GM23338 (cell line): ENCODE data around the gene SNRNP27. TPM values are rescaled to one million over a fixed set of nuclear protein-coding genes. Genes with fewer than 3 reads are reported as not detected.

Source experiments
- ATAC-seq: fragments of 200-7000 bp; cut with Tn5 transposase; 3 replicates; pipeline ENCODE4 v1.9.1; 2020
- DNase-seq: peaks from one replicate; pipeline ENCODE4 v3.0.0-alpha.2; 2015; ENCODE audit warnings: low spot score
- H2AFZ ChIP-seq: fragments of 200-600 bp; sonication (generic); 2 replicates; pipeline ENCODE4 v1.8.0; 2016; ENCODE audit warnings: antibody characterized with exemption, mild to moderate bottlenecking, moderate library complexity
- H3F3A ChIP-seq: fragments of 200-600 bp; sonication (generic); replicated peaks from 2 replicates; pipeline ENCODE4 v1.8.0; 2017; ENCODE audit warnings: antibody characterized with exemption, mixed run types, low read depth
- H3K27ac ChIP-seq: fragments of 200-600 bp; sonication (generic); 2 replicates; pipeline ENCODE4 v1.6.1; 2016; ENCODE audit warnings: low read depth
- H3K27me3 ChIP-seq: fragments of 200-600 bp; sonication (generic); 2 replicates; pipeline ENCODE4 v1.8.0; 2016; ENCODE audit warnings: mild to moderate bottlenecking, mixed run types, moderate library complexity; ENCODE audit not compliant: insufficient read depth
- H3K36me3 ChIP-seq: fragments of 200-600 bp; sonication (generic); 2 replicates; pipeline ENCODE4 v1.8.0; 2016; ENCODE audit warnings: mild to moderate bottlenecking; ENCODE audit not compliant: insufficient read depth
- H3K4me1 ChIP-seq: fragments of 200-600 bp; sonication (generic); 2 replicates; pipeline ENCODE4 v1.8.0; 2016; ENCODE audit warnings: mild to moderate bottlenecking, moderate library complexity; ENCODE audit not compliant: insufficient read depth
- H3K4me2 ChIP-seq: fragments of 200-600 bp; sonication (generic); 2 replicates; pipeline ENCODE4 v1.7.1; 2017; ENCODE audit warnings: mixed run types
- H3K4me3 ChIP-seq: fragments of 200-600 bp; sonication (generic); 2 replicates; pipeline ENCODE4 v1.6.1; 2016; ENCODE audit warnings: mixed run types
- H3K79me2 ChIP-seq: fragments of 200-600 bp; sonication (generic); replicated peaks from 2 replicates; pipeline ENCODE4 v1.8.0; 2017; ENCODE audit warnings: mild to moderate bottlenecking; ENCODE audit not compliant: insufficient read depth
- H3K9me2 ChIP-seq: fragments of 200-600 bp; sonication (generic); 2 replicates; pipeline ENCODE4 v1.8.0; 2017; ENCODE audit not compliant: insufficient read depth
- H4K20me1 ChIP-seq: fragments of 200-600 bp; sonication (generic); replicated peaks from 2 replicates; pipeline ENCODE4 v1.8.0; 2017; ENCODE audit warnings: mild to moderate bottlenecking; ENCODE audit not compliant: insufficient read depth
- H3K27ac Mint-ChIP-seq: 2 replicates; pipeline ENCODE4 v1.8.0; 2020; ENCODE audit warnings: inconsistent platforms, mild to moderate bottlenecking, moderate library complexity, mixed read lengths
- H3K27me3 Mint-ChIP-seq: 3 replicates; pipeline ENCODE4 v1.8.0; 2022; ENCODE audit warnings: low read depth, mild to moderate bottlenecking, moderate library complexity, mixed read lengths, inconsistent platforms; ENCODE audit not compliant: insufficient read depth, poor library complexity
- H3K36me3 Mint-ChIP-seq: 3 replicates; pipeline ENCODE4 v1.8.0; 2021; ENCODE audit warnings: low read depth, mild to moderate bottlenecking, inconsistent platforms, moderate library complexity, mixed read lengths
- H3K4me1 Mint-ChIP-seq: 3 replicates; pipeline ENCODE4 v1.8.0; 2020; ENCODE audit warnings: mild to moderate bottlenecking, inconsistent platforms, mixed read lengths
- H3K4me3 Mint-ChIP-seq: 3 replicates; pipeline ENCODE4 v1.8.0; 2021; ENCODE audit warnings: moderate library complexity, mild to moderate bottlenecking, inconsistent platforms, mixed read lengths
- H3K9me3 Mint-ChIP-seq: 3 replicates; pipeline ENCODE4 v1.8.0; 2020; ENCODE audit warnings: moderate library complexity, mild to moderate bottlenecking, inconsistent platforms, mixed read lengths
- ETS1 ChIP-seq: IDR thresholded peaks from 2 replicates; pipeline ENCODE4 v1.6.1; 2016; ENCODE audit warnings: antibody characterized with exemption
- EZH2 ChIP-seq: fragments of 200-600 bp; sonication (generic); IDR thresholded peaks from one replicate; pipeline ENCODE4 v1.8.0; 2017; ENCODE audit warnings: antibody characterized with exemption, mild to moderate bottlenecking, low read depth; ENCODE audit not compliant: unreplicated experiment
- JUNB ChIP-seq: IDR thresholded peaks from one replicate; pipeline ENCODE4 v1.6.1; 2016; ENCODE audit warnings: antibody characterized with exemption; ENCODE audit not compliant: unreplicated experiment
- NANOG ChIP-seq: IDR thresholded peaks from 2 replicates; pipeline ENCODE4 v1.6.1; 2016; ENCODE audit warnings: antibody characterized with exemption, borderline replicate concordance
- POLR2AphosphoS5 ChIP-seq: IDR thresholded peaks from 2 replicates; pipeline ENCODE4 v1.6.1; 2016; ENCODE audit warnings: antibody characterized with exemption, low read depth
- STAT1 ChIP-seq: IDR thresholded peaks from one replicate; pipeline ENCODE4 v1.6.1; 2016; ENCODE audit warnings: antibody characterized with exemption; ENCODE audit not compliant: unreplicated experiment
- ZNF114 ChIP-seq: fragments of 250-450 bp; sonication (Bioruptor Pico); IDR thresholded peaks from 2 replicates; pipeline ENCODE4 v1.5.0; 2020; ENCODE audit warnings: mild to moderate bottlenecking, moderate library complexity
- ZNF331 ChIP-seq: fragments of 250-450 bp; sonication (Bioruptor Pico); IDR thresholded peaks from 2 replicates; pipeline ENCODE4 v1.5.0; 2020; ENCODE audit warnings: low read depth, mild to moderate bottlenecking, moderate library complexity
- polyA plus RNA-seq: library from polyadenylated mRNA; unstranded; fragments of >200 nt; fragmentation: Nextera tagmentation; extraction: Ambion mirVana; gene quantifications from 2 replicates; pipeline ENCODE4 v1.2.1, GENCODE V29; 2016
- total RNA-seq: library from RNA; depleted of rRNA; stranded (reverse); fragments of >200 nt; shearing (Covaris generic); gene quantifications from 2 replicates; pipeline ENCODE4 v1.2.3, GENCODE V29; 2014
- TF ChIP-seq, protein P1 (sequence below): fragments of 250-450 bp; sonication (Bioruptor Pico); IDR thresholded peaks from 2 replicates; pipeline ENCODE4 v1.5.0; 2020; ENCODE audit warnings: mild to moderate bottlenecking, moderate library complexity
- TF ChIP-seq, protein P2 (sequence below), 2 experiments: fragments of 200-600 bp in 1 of 2; sonication (generic) in 1 of 2; conservative IDR thresholded peaks; 2 replicates each; pipeline versions ENCODE4 v1.5.1 to v1.6.1; 2016 to 2017; ENCODE audit warnings: antibody characterized with exemption in 2 of 2, low read depth in 2 of 2, mild to moderate bottlenecking in 2 of 2, moderate library complexity in 1 of 2

The SNRNP27 gene
- total and polyA plus RNA-seq, 2 experiments from 2014 or later, result 54.3 to 133 TPM

DNA sequence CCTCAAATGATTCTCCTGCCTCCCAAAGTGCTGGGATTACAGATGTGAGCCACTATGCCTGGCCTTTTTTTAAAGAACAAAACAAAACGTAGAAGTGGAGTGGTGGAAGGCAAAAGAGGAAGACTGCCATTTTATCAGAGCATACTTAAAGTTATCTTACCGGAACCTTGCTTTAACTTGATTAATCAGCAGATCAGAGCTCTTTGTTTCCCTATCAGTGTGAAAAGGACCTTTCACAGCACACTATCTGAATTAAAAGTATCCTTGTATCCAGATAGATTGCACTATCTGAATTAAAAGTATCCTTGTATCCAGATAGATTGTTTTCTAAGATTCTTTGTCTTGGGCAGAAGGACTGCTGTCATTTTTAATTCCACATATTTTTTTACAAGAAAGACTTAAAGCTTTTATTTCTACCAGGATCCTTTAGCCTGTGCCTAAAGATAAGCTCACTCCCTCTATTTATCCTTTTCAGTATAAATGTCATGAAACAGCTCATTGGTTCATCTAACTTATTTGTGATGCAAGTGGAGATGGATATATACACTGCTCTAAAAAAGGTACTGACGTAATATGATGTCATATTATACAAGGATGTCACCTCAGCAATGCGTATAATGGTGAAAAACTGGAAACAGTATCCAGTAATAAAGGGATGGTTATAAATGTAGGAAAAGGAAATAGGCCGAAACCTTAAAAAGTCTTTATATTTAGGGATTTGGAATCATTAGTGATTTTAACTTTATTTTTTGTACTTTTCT is 46.5 kb upstream of the SNRNP27 start (continued):
- TF ChIP-seq, protein P1, sequence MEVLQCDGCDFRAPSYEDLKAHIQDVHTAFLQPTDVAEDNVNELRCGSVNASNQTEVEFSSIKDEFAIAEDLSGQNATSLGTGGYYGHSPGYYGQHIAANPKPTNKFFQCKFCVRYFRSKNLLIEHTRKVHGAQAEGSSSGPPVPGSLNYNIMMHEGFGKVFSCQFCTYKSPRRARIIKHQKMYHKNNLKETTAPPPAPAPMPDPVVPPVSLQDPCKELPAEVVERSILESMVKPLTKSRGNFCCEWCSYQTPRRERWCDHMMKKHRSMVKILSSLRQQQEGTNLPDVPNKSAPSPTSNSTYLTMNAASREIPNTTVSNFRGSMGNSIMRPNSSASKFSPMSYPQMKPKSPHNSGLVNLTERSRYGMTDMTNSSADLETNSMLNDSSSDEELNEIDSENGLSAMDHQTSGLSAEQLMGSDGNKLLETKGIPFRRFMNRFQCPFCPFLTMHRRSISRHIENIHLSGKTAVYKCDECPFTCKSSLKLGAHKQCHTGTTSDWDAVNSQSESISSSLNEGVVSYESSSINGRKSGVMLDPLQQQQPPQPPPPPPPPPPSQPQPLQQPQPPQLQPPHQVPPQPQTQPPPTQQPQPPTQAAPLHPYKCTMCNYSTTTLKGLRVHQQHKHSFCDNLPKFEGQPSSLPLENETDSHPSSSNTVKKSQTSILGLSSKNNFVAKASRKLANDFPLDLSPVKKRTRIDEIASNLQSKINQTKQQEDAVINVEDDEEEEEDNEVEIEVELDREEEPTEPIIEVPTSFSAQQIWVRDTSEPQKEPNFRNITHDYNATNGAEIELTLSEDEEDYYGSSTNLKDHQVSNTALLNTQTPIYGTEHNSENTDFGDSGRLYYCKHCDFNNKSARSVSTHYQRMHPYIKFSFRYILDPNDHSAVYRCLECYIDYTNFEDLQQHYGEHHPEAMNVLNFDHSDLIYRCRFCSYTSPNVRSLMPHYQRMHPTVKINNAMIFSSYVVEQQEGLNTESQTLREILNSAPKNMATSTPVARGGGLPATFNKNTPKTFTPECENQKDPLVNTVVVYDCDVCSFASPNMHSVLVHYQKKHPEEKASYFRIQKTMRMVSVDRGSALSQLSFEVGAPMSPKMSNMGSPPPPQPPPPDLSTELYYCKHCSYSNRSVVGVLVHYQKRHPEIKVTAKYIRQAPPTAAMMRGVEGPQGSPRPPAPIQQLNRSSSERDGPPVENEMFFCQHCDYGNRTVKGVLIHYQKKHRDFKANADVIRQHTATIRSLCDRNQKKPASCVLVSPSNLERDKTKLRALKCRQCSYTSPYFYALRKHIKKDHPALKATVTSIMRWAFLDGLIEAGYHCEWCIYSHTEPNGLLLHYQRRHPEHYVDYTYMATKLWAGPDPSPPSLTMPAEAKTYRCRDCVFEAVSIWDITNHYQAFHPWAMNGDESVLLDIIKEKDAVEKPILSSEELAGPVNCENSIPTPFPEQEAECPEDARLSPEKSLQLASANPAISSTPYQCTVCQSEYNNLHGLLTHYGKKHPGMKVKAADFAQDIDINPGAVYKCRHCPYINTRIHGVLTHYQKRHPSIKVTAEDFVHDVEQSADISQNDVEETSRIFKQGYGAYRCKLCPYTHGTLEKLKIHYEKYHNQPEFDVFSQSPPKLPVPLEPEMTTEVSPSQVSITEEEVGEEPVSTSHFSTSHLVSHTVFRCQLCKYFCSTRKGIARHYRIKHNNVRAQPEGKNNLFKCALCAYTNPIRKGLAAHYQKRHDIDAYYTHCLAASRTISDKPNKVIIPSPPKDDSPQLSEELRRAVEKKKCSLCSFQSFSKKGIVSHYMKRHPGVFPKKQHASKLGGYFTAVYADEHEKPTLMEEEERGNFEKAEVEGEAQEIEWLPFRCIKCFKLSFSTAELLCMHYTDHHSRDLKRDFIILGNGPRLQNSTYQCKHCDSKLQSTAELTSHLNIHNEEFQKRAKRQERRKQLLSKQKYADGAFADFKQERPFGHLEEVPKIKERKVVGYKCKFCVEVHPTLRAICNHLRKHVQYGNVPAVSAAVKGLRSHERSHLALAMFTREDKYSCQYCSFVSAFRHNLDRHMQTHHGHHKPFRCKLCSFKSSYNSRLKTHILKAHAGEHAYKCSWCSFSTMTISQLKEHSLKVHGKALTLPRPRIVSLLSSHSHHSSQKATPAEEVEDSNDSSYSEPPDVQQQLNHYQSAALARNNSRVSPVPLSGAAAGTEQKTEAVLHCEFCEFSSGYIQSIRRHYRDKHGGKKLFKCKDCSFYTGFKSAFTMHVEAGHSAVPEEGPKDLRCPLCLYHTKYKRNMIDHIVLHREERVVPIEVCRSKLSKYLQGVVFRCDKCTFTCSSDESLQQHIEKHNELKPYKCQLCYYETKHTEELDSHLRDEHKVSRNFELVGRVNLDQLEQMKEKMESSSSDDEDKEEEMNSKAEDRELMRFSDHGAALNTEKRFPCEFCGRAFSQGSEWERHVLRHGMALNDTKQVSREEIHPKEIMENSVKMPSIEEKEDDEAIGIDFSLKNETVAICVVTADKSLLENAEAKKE (CRISPR knock-in tag), result no peak
- TF ChIP-seq POLR2AphosphoS5 (no peak), JUNB (no peak), ETS1 (no peak), ZNF331 (CRISPR knock-in tag) (no peak), STAT1 (no peak)

- peak overlapping the region; percentile 7; the same call in 1 of the 2 replicates for H3K27ac ChIP-seq
- no peak overlapping the region for H3K4me3 ChIP-seq
- no peak overlapping the region for H3K4me3 Mint-ChIP-seq
- H3K27me3 ChIP-seq, result no peaks in the 10 kb centered on the region
- peaks cover 40% of the 10 kb centered on the region for H3K36me3 Mint-ChIP-seq
- H3K4me1 ChIP-seq, result no peaks in the 10 kb centered on the region
- H3K27ac Mint-ChIP-seq, result no peak overlapping the region; the same call in 1 of the 2 replicates
- no peaks in the 10 kb centered on the region for H3K4me1 Mint-ChIP-seq
- no peak overlapping the region for H2AFZ ChIP-seq
- H3K4me2 ChIP-seq, result no peak overlapping the region
- no peaks in the 10 kb centered on the region for H3K9me2 ChIP-seq
- no peaks in the 10 kb centered on the region for H3K9me3 Mint-ChIP-seq
- ATAC-seq (no peak), DNase-seq (no peak)
- H3K36me3 ChIP-seq, result peaks cover 25% of the 10 kb centered on the region
- peaks cover 5% of the 10 kb centered on the region; the same call in 1 of the 2 replicates for H4K20me1 ChIP-seq
- peaks cover 2% of the 10 kb centered on the region for H3K27me3 Mint-ChIP-seq
- H3F3A ChIP-seq, result no peaks in the 10 kb centered on the region
- H3K79me2 ChIP-seq, result no peaks in the 10 kb centered on the region
- TF ChIP-seq EZH2 (no peak), NANOG (no peak), ZNF114 (CRISPR knock-in tag) (no peak), JUNB (no peak), POLR2AphosphoS5 (no peak), ETS1 (no peak)
- TF ChIP-seq, protein P2, sequence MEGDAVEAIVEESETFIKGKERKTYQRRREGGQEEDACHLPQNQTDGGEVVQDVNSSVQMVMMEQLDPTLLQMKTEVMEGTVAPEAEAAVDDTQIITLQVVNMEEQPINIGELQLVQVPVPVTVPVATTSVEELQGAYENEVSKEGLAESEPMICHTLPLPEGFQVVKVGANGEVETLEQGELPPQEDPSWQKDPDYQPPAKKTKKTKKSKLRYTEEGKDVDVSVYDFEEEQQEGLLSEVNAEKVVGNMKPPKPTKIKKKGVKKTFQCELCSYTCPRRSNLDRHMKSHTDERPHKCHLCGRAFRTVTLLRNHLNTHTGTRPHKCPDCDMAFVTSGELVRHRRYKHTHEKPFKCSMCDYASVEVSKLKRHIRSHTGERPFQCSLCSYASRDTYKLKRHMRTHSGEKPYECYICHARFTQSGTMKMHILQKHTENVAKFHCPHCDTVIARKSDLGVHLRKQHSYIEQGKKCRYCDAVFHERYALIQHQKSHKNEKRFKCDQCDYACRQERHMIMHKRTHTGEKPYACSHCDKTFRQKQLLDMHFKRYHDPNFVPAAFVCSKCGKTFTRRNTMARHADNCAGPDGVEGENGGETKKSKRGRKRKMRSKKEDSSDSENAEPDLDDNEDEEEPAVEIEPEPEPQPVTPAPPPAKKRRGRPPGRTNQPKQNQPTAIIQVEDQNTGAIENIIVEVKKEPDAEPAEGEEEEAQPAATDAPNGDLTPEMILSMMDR (conservative IDR thresholded peaks at IDR 0.05; ENCODE audit: low read depth in 2 of 2), result no peak
Measured at GRCh38 chr2:69848186-69848790, 45.5 kb upstream of the SNRNP27 start.
